Measurements from ENCODE around the gene ABI1. TPM values are rescaled to one million over a fixed set of nuclear protein-coding genes. Genes with fewer than 3 reads are reported as not detected.
"Not testable (repeated sequence)": the region's sequence is repeated elsewhere in the genome, so short reads cannot be mapped to it uniquely, and the experiment has no call there.

Gene ABI1
- total RNA-seq, 1 donor from 2014 or later = 83.5 TPM

DNA sequence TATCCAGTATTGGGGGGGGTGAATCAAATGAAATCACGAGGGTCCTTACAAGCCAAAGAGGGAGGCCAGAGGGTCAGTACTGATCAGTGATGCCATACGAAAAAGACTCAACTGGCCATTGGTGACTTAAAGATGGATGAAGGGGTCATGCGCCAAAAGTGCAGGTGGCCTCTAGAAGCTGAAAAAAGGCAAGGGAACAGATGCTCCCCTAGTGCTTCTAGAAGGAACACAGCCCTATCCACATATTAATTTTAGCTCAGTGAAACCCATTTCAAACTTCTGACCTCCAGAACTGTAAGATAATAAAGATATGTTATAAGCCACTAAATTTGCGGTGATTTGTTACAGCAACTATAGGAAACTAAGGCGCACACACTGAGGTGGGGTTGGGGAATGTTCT, 62.5 kb downstream of the ABI1 start:
- Mint-ChIP-seq H3K4me3 (no peak overlapping the region), H3K4me1 (peaks cover 81% of the 10 kb centered on the region), H3K27me3 (no peaks in the 10 kb centered on the region), H3K9me3 (peaks cover 4% of the 10 kb centered on the region), H3K36me3 (ENCODE audit: low read depth) (peaks cover 8% of the 10 kb centered on the region), H3K27ac (peak overlapping the region; percentile 53)
- ATAC-seq (ENCODE audit: low read depth) (no peak), DNase-seq (no peak)
- POLR2A ChIA-PET = interaction anchor here (1.0 to 3.2 kb wide), 4 partner anchors 8 to 356 kb away, joined by 3 to 20 read pairs (median 4); partner anchors contain the start of gene YME1L1
- CTCF ChIA-PET = interaction anchor here (1.6 to 1.8 kb wide), 3 partner anchors 17 to 72 kb away, joined by 4 to 5 read pairs (median 5); no protein-coding TSS in a partner anchor
- no peak for TF ChIP-seq CTCF (IDR thresholded peaks at IDR 0.05)
- intact Hi-C loops (cut with micrococcal nuclease) = loop anchor here (2.0 kb wide), 1 partner anchor 61 kb away; no protein-coding TSS in a partner anchor

- peak overlapping the region; percentile 3 for H3K27ac Mint-ChIP-seq
Measured at GRCh38 chr10:26797340-26797739, 63.4 kb downstream of the ABI1 start.

DNA sequence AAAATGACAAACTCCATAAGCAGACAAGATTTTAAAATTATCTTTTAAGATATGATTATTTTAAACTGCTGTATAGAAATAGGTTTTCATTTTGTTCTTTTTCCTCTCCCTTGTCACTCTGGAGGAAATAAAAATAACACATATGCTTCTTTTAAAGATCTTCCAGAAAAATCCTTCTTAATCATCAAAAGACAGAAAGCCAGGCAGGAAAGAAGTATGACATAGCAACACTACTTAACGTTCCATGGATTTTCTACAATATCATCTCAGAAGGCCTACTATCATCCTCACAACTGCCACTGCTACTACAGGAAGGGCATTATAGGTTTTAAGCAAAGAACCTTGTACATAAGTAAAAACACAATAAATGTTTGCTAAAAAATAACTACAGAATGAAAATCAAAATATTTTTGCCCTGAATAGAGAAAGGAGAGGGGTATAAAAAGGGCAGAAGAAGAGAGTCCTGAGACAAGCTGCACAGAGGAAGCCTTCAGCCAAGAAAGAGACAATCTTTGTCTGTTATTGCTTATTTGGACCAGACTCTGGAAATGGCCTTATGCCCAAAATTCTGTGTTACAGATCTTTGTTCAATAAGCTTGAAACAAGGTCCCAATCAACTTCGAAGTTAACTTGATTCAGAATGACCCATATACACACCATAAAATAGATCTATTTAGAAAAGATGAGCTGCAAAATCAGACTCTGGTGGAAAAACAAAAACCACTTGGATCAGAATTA, 67.8 kb downstream of the ABI1 start:
- Mint-ChIP-seq H3K4me1 (peaks cover 64% of the 10 kb centered on the region), H3K9me3 (peaks cover 6% of the 10 kb centered on the region), H3K36me3 (ENCODE audit: low read depth) (peaks cover 28% of the 10 kb centered on the region), H3K27ac (peak overlapping the region; percentile 48), H3K4me3 (no peak overlapping the region), H3K27me3 (no peaks in the 10 kb centered on the region)
- ChIA-PET CTCF (no interaction called here), POLR2A (interaction anchor here (1.4 kb wide), 1 partner anchor 13 kb away, joined by 3 read pairs; no protein-coding TSS in a partner anchor)
- intact Hi-C loops (cut with micrococcal nuclease) = loop anchor here (5.0 kb wide), 1 partner anchor 36 kb away; no protein-coding TSS in a partner anchor
- no peak for DNase-seq
- no peak for TF ChIP-seq CTCF (IDR thresholded peaks at IDR 0.05)
- no peak for ATAC-seq (ENCODE audit: low read depth)

More at GRCh38 chr10:26797340-26797739, 63.4 kb downstream of the ABI1 start:
- no peak for ATAC-seq (ENCODE audit: low read depth)
- Mint-ChIP-seq H3K27me3 (no peaks in the 10 kb centered on the region), H3K4me3 (no peak overlapping the region), H3K4me1 (peaks cover 79% of the 10 kb centered on the region), H3K36me3 (ENCODE audit: low read depth) (peaks cover 8% of the 10 kb centered on the region), H3K9me3 (peaks cover 4% of the 10 kb centered on the region)
- DNase-seq = no peak
- CTCF ChIA-PET = interaction anchor here (1.8 kb wide), 1 partner anchor 71 kb away, joined by 5 read pairs; no protein-coding TSS in a partner anchor
- POLR2A ChIA-PET = interaction anchor here (1.4 to 3.2 kb wide), 2 partner anchors 16 to 46 kb away, joined by 3 to 20 read pairs; no protein-coding TSS in a partner anchor
- intact Hi-C loops (cut with micrococcal nuclease) = loop anchor here (1.0 kb wide), 1 partner anchor 8 kb away; no protein-coding TSS in a partner anchor
- TF ChIP-seq CTCF (IDR thresholded peaks at IDR 0.05) = no peak

- Mint-ChIP-seq H3K36me3 (ENCODE audit: low read depth) (peaks cover 46% of the 10 kb centered on the region), H3K27ac (no peak overlapping the region), H3K4me1 (peaks cover 66% of the 10 kb centered on the region), H3K27me3 (no peaks in the 10 kb centered on the region), H3K9me3 (peaks cover 2% of the 10 kb centered on the region), H3K4me3 (no peak overlapping the region)
- ATAC-seq (ENCODE audit: low read depth) = no peak
- ChIA-PET POLR2A (interaction anchor here (0.6 to 1.4 kb wide), 3 partner anchors 8 to 304 kb away, joined by 3 read pairs; no protein-coding TSS in a partner anchor), CTCF (no interaction called here)
- TF ChIP-seq CTCF (IDR thresholded peaks at IDR 0.05) = no peak
- no peak for DNase-seq
- intact Hi-C loops (cut with micrococcal nuclease) = loop anchor here (5.0 kb wide), 1 partner anchor 33 kb away; no protein-coding TSS in a partner anchor
Measured at GRCh38 chr10:26790221-26790995, 70.3 kb downstream of the ABI1 start.

DNA sequence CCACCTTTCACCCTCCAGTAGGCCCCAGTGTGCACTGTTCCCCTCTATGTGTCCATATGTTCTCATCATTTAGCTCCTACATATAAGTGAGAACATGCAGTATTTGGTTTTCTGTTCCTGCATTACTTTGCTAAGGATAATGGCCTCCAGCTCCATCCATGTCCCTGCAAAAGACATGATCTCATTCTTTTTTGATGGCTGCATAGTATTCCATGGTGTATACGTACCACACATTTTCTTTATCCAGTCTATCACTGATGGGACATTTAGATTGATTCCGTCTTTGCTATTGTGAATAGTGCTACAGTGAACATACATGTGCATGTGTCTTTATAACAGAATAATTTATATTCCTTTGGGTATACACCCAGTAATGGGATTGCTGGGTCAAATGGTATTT, 71.0 kb downstream of the ABI1 start:
- DNase-seq; CTCF ChIA-PET; H3K4me3 Mint-ChIP-seq; H3K27me3 Mint-ChIP-seq; ATAC-seq (ENCODE audit: low read depth); H3K9me3 Mint-ChIP-seq: not testable (repeated sequence)
- Mint-ChIP-seq H3K36me3 (ENCODE audit: low read depth) (peaks cover 49% of the 10 kb centered on the region), H3K4me1 (peaks cover 64% of the 10 kb centered on the region), H3K27ac (peak overlapping the region; percentile 24)
- intact Hi-C loops (cut with micrococcal nuclease) = loop anchor here (1.0 to 5.0 kb wide), 2 partner anchors 8 to 32 kb away; no protein-coding TSS in a partner anchor
- POLR2A ChIA-PET = interaction anchor here (0.6 to 1.4 kb wide), 2 partner anchors 8 to 303 kb away, joined by 3 read pairs; no protein-coding TSS in a partner anchor

Measured in activated B cell treated with CpG ODN at 0.5 μM for 24 hours (primary cell).